ENCODE measurements around the gene SLC25A42. TPM values are rescaled to one million over a fixed set of nuclear protein-coding genes. Genes with fewer than 3 reads are reported as not detected.

Gene SLC25A42
- total and polyA plus RNA-seq, 2 of the 4 experiments (the other 2 are of a cell fraction) = 2.0 to 9.9 TPM

DNA sequence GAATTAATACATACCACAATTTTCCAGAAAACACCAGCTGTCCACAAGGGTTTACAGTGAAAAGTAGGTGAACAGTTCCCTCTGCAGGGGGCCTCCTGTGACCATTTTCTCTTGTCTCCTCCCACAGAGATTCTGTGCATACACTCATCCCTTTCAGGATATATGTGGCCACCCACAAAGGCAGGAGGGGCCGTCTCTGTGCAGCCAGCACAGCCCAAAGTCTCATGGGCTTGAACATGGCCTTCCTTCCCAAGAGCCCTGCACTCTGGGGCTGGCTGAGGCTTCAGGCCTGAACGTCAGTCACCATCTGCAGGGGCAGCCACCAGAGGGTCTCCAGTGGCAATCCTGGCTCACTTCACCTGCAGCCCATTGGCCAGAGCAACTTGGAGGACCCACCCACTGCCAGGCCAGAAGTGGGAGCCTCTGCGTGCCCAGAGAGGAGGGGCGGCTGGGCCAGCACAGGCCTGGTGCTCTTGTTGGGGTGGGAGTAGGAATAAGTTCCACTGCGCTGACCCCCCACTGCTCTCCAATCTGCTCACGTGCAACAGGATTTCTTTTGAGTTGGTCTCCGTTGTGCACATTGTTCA is 49.3 kb downstream of the SLC25A42 start:
- Histone ChIP-seq H3K56ac (ENCODE audit: extremely low read depth, insufficient read depth, low read length) (no peak overlapping the region), H3K4ac (ENCODE audit: low read depth, low read length) (no peak overlapping the region; the same call in 1 of the 2 replicates), H4K20me1 (ENCODE audit: insufficient read depth, low read length) (no peaks in the 10 kb centered on the region), H3K23ac (ENCODE audit: low read depth, low read length) (no peak overlapping the region), H2AK5ac (ENCODE audit: low read depth, low read length) (no peak overlapping the region), H2BK20ac (ENCODE audit: low read depth, low read length) (no peak overlapping the region), H3K9me1 (ENCODE audit: insufficient read depth, low read length) (no peaks in the 10 kb centered on the region; the same call in 1 of the 2 replicates), H2AK9ac (replicated peaks; ENCODE audit: low read depth, low read length, poor library complexity) (peak overlapping the region; percentile 81), H2AFZ (replicated peaks; ENCODE audit: low read length, poor library complexity) (peak overlapping the region; percentile 91), H3K14ac (replicated peaks; ENCODE audit: low read depth, low read length) (no peak overlapping the region; the same call in 1 of the 2 replicates), H2BK5ac (ENCODE audit: low read depth, low read length, poor library complexity, severe bottlenecking) (no peak overlapping the region), H3K4me1 (ENCODE audit: control insufficient read depth, insufficient read depth, low read length) (peaks cover 20% of the 10 kb centered on the region), H3K9me3 (ENCODE audit: control insufficient read depth, insufficient read depth, low read length) (no peaks in the 10 kb centered on the region), H3K9ac (ENCODE audit: low read depth, low read length) (no peak overlapping the region), H4K5ac (ENCODE audit: low read depth, low read length) (no peak overlapping the region; the same call in 1 of the 2 replicates), H2BK120ac (ENCODE audit: low read depth, low read length) (no peak overlapping the region), H3K18ac (ENCODE audit: low read depth, low read length) (no peak overlapping the region), H4K8ac (ENCODE audit: low read depth in 2 of 2, low read length in 2 of 2) (peak overlapping the region in 1 of 2 experiments; percentile 82; a peak in 2 of 4 replicates), H3K36me3 (ENCODE audit: control insufficient read depth, insufficient read depth, low read length) (0 out of 2 replicates have a peak, but pooled peaks cover 1% of the 10 kb centered on the region), H2BK15ac (ENCODE audit: low read depth, low read length) (no peak overlapping the region), H4K91ac (ENCODE audit: insufficient read depth, low read depth, low read length) (no peak overlapping the region), H3K4me2 (ENCODE audit: low read depth, low read length) (no peak overlapping the region; the same call in 1 of the 2 replicates), H3K27ac (ENCODE audit: insufficient read depth, low read length) (no peak overlapping the region), H3K4me3 (ENCODE audit: insufficient read depth, low read depth, low read length) (no peak overlapping the region), H3K27me3 (ENCODE audit: control insufficient read depth, insufficient read depth, low read length) (no peaks in the 10 kb centered on the region), H3K79me1 (ENCODE audit: low read depth in 1 of 2, low read length in 2 of 2) (no peaks in the 10 kb centered on the region)
- TF ChIP-seq, protein P1, sequence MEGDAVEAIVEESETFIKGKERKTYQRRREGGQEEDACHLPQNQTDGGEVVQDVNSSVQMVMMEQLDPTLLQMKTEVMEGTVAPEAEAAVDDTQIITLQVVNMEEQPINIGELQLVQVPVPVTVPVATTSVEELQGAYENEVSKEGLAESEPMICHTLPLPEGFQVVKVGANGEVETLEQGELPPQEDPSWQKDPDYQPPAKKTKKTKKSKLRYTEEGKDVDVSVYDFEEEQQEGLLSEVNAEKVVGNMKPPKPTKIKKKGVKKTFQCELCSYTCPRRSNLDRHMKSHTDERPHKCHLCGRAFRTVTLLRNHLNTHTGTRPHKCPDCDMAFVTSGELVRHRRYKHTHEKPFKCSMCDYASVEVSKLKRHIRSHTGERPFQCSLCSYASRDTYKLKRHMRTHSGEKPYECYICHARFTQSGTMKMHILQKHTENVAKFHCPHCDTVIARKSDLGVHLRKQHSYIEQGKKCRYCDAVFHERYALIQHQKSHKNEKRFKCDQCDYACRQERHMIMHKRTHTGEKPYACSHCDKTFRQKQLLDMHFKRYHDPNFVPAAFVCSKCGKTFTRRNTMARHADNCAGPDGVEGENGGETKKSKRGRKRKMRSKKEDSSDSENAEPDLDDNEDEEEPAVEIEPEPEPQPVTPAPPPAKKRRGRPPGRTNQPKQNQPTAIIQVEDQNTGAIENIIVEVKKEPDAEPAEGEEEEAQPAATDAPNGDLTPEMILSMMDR (conservative IDR thresholded peaks at IDR 0.05; ENCODE audit: low read depth, low read length) = peak; percentile 57
- TF ChIP-seq, protein P2, sequence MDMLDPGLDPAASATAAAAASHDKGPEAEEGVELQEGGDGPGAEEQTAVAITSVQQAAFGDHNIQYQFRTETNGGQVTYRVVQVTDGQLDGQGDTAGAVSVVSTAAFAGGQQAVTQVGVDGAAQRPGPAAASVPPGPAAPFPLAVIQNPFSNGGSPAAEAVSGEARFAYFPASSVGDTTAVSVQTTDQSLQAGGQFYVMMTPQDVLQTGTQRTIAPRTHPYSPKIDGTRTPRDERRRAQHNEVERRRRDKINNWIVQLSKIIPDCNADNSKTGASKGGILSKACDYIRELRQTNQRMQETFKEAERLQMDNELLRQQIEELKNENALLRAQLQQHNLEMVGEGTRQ (IDR thresholded peaks at IDR 0.05; ENCODE audit: low read depth, low read length) = no peak
- no peak for TF ChIP-seq MAFK (IDR thresholded peaks at IDR 0.05; ENCODE audit: low read depth, low read length)
- TF ChIP-seq RAD21 (IDR thresholded peaks at IDR 0.05; ENCODE audit: low read length) = peak; percentile 63
- peak; percentile 34; the same call in 1 of the 2 replicates for TF ChIP-seq SMC3 (IDR thresholded peaks at IDR 0.05; ENCODE audit: low read depth, low read length)
- TF ChIP-seq, protein P3, sequence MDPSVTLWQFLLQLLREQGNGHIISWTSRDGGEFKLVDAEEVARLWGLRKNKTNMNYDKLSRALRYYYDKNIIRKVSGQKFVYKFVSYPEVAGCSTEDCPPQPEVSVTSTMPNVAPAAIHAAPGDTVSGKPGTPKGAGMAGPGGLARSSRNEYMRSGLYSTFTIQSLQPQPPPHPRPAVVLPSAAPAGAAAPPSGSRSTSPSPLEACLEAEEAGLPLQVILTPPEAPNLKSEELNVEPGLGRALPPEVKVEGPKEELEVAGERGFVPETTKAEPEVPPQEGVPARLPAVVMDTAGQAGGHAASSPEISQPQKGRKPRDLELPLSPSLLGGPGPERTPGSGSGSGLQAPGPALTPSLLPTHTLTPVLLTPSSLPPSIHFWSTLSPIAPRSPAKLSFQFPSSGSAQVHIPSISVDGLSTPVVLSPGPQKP (IDR thresholded peaks at IDR 0.05; ENCODE audit: borderline replicate concordance, low read depth, low read length) = no peak
- no peak for TF ChIP-seq NFE2L2 (IDR thresholded peaks at IDR 0.05; ENCODE audit: low read depth, low read length)
- ChIA-PET POLR2A (ENCODE audit: unreplicated experiment) (no interaction called here), CTCF (no interaction called here)
- BruUV-seq (replicated peaks) = no TSS peak
- intact Hi-C loops (cut with micrococcal nuclease) = loop anchor here (1.0 kb wide), 1 partner anchor 59 kb away; no protein-coding TSS in a partner anchor
- dilution Hi-C loops (cut with HindIII; ENCODE audit: low sequenced_read_pairs, unreplicated experiment) = no loop called here
- peak; percentile 84 for ATAC-seq (ENCODE audit: low read depth)
- in situ Hi-C loops (cut with MboI; ENCODE audit: low sequenced_read_pairs) = no loop called here
- 16% methylated on average over 2 of the region's 7 CpGs; no CpG with 5 or more reads in 1 of the 2 experiments for WGBS, 2 experiments (ENCODE audit: extremely low coverage in 2 of 2, insufficient read length in 1 of 2)
- DNase-seq = peak; percentile 74
